Transverse colon (tissue), 4 donors: ENCODE data around the gene DGCR2.

Experiments used
- EP300 ChIP-seq: sonication (generic); formaldehyde crosslinking; IDR thresholded peaks from one replicate; pipeline ENCODE4 v1.6.1; 2017; ENCODE audit warnings: antibody characterized with exemption, low read depth
- POLR2A ChIP-seq: fragments of 450-650 bp; IDR thresholded peaks from one replicate; pipeline ENCODE4 v1.6.1; 2016; ENCODE audit warnings: antibody characterized with exemption, mild to moderate bottlenecking, moderate library complexity
- POLR2AphosphoS5 ChIP-seq, 3 donors: sonication (generic); formaldehyde crosslinking; IDR thresholded peaks; one replicate each; pipeline ENCODE4 v1.6.1; 2016; ENCODE audit warnings: antibody characterized with exemption in 3 of 3
- TF ChIP-seq, protein P1 (sequence below), 5 experiments: fragments of 200-600 bp in 3 of 5; fragments of 450-650 bp in 2 of 5; sonication (generic) in 3 of 5; IDR thresholded peaks; 1 replicate in 2 of 5; 2 replicates in 3 of 5; pipeline ENCODE4 v1.5.1; 2016 to 2017; ENCODE audit warnings: antibody characterized with exemption in 5 of 5, inconsistent platforms in 3 of 5, mild to moderate bottlenecking in 2 of 5, moderate library complexity in 1 of 5

- no peak for TF ChIP-seq POLR2AphosphoS5 (IDR thresholded peaks at IDR 0.05)
- TF ChIP-seq, protein P1, sequence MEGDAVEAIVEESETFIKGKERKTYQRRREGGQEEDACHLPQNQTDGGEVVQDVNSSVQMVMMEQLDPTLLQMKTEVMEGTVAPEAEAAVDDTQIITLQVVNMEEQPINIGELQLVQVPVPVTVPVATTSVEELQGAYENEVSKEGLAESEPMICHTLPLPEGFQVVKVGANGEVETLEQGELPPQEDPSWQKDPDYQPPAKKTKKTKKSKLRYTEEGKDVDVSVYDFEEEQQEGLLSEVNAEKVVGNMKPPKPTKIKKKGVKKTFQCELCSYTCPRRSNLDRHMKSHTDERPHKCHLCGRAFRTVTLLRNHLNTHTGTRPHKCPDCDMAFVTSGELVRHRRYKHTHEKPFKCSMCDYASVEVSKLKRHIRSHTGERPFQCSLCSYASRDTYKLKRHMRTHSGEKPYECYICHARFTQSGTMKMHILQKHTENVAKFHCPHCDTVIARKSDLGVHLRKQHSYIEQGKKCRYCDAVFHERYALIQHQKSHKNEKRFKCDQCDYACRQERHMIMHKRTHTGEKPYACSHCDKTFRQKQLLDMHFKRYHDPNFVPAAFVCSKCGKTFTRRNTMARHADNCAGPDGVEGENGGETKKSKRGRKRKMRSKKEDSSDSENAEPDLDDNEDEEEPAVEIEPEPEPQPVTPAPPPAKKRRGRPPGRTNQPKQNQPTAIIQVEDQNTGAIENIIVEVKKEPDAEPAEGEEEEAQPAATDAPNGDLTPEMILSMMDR (IDR thresholded peaks at IDR 0.05) = no peak
- no peak for TF ChIP-seq EP300
- TF ChIP-seq POLR2A = no peak
These were observed 125.8 kb downstream of the DGCR2 start for GRCh38 chr22:18996376-18996900.
